NCI-H2107 (cell line): ENCODE results near the gene LRRC8E.
"Not testable (repeated sequence)": the region's sequence is repeated elsewhere in the genome, so short reads cannot be mapped to it uniquely, and the experiment has no call there.

Experiments
- DNase-seq: peaks from one replicate; lab custom pipeline; 2025; lab: John Stamatoyannopoulos, UW

The LRRC8E gene

GRCh38 chr19:7908742-7909461 lies 20.6 kb downstream of the LRRC8E start:
- DNase-seq: no peak

- no peak for DNase-seq
These were observed 21.3 kb downstream of the LRRC8E start for GRCh38 chr19:7909471-7910067.

GRCh38 chr19:7910321-7911161 lies 22.2 kb downstream of the LRRC8E start:
- DNase-seq: no peak

GRCh38 chr19:7911508-7912143 lies 23.3 kb downstream of the LRRC8E start:
- DNase-seq: no peak

GRCh38 chr19:7912144-7912696 lies 23.9 kb downstream of the LRRC8E start:
- no peak for DNase-seq

GRCh38 chr19:7912697-7913564 lies 24.6 kb downstream of the LRRC8E start:
- no peak for DNase-seq

GRCh38 chr19:7913652-7914051 lies 25.3 kb downstream of the LRRC8E start:
- no peak for DNase-seq

- no peak for DNase-seq
These were observed 25.8 kb downstream of the LRRC8E start for GRCh38 chr19:7914099-7914498.

GRCh38 chr19:7914598-7915045 lies 26.3 kb downstream of the LRRC8E start, which contains the start of gene TGFBR3L:
TGFBR3L (plus strand) TSS chr19:7914830.
- no peak for DNase-seq

GRCh38 chr19:7915250-7916102 lies 27.2 kb downstream of the LRRC8E start:
- DNase-seq: no peak

GRCh38 chr19:7916103-7916954 lies 28.0 kb downstream of the LRRC8E start:
- DNase-seq: no peak

GRCh38 chr19:7916955-7917266 lies 28.6 kb downstream of the LRRC8E start:
- no peak for DNase-seq

GRCh38 chr19:7917267-7918061 lies 29.2 kb downstream of the LRRC8E start:
- no peak for DNase-seq

GRCh38 chr19:7918062-7918614 lies 29.8 kb downstream of the LRRC8E start:
- not testable (repeated sequence) for DNase-seq

GRCh38 chr19:7918615-7919421 lies 30.5 kb downstream of the LRRC8E start:
- no peak for DNase-seq

- peak; percentile 81 for DNase-seq
These were observed 31.6 kb downstream of the LRRC8E start, which contains the start of gene SNAPC2 for GRCh38 chr19:7919610-7920518. SNAPC2 (plus strand) TSS chr19:7920338; CDS start chr19:7920367, 29 bp downstream.
